Fibroblast of lung (primary cell): ENCODE results near the gene TMEM127. TPM values are rescaled to one million over a fixed set of nuclear protein-coding genes. Genes with fewer than 3 reads are reported as not detected.

Experiments used
- DNase-seq, 2 donors: peaks; one replicate each; pipeline versions ENCODE4 v3.0.0 to v3.0.0-alpha.2; 2010; ENCODE audit warnings: low read depth in 2 of 2
- H2AFZ ChIP-seq: 2 replicates; pipeline ENCODE4 v1.5.1; 2012; ENCODE audit warnings: low read length, control low read depth, inconsistent platforms
- H3K27ac ChIP-seq: 2 replicates; pipeline ENCODE4 v1.5.1; 2011; ENCODE audit warnings: low read length, control low read depth; ENCODE audit not compliant: insufficient read depth
- H3K27me3 ChIP-seq: 2 replicates; pipeline ENCODE4 v1.5.1; 2011; ENCODE audit warnings: mild to moderate bottlenecking, low read length; ENCODE audit not compliant: control insufficient read depth, insufficient read depth
- H3K36me3 ChIP-seq: 2 replicates; pipeline ENCODE4 v1.5.1; 2011; ENCODE audit warnings: low read length; ENCODE audit not compliant: control insufficient read depth, insufficient read depth
- H3K4me1 ChIP-seq: 2 replicates; pipeline ENCODE4 v1.5.1; 2011; ENCODE audit warnings: low read length; ENCODE audit not compliant: control insufficient read depth, insufficient read depth; ENCODE audit errors: extremely low read depth
- H3K4me2 ChIP-seq: 2 replicates; pipeline ENCODE4 v1.5.1; 2011; ENCODE audit warnings: low read length, control low read depth; ENCODE audit not compliant: insufficient read depth; ENCODE audit errors: extremely low read depth
- H3K4me3 ChIP-seq, 4 experiments: fragments of 200-600 bp in 1 of 4; sonication (generic) in 1 of 4; replicated peaks in 1 of 4; 2 replicates each; pipeline ENCODE4 v1.5.1; 2011 to 2016; ENCODE audit warnings: low read length in 4 of 4, low read depth in 3 of 4, mild to moderate bottlenecking in 3 of 4, control low read depth in 2 of 4, inconsistent platforms in 1 of 4, mixed read lengths in 1 of 4; ENCODE audit not compliant: insufficient read depth in 1 of 4; ENCODE audit errors: control extremely low read depth in 1 of 4
- H3K79me2 ChIP-seq: 2 replicates; pipeline ENCODE4 v1.5.1; 2012; ENCODE audit warnings: mild to moderate bottlenecking, low read length, inconsistent platforms; ENCODE audit not compliant: control insufficient read depth, insufficient read depth
- H3K9ac ChIP-seq: 2 replicates; pipeline ENCODE4 v1.5.1; 2011; ENCODE audit warnings: mild to moderate bottlenecking, low read length, control low read depth; ENCODE audit not compliant: insufficient read depth
- H3K9me3 ChIP-seq: 2 replicates; pipeline ENCODE4 v1.5.1; 2012; ENCODE audit warnings: low read depth, low read length; ENCODE audit not compliant: control insufficient read depth, insufficient read depth
- H4K20me1 ChIP-seq: 2 replicates; pipeline ENCODE4 v1.5.1; 2011; ENCODE audit warnings: low read length; ENCODE audit not compliant: control insufficient read depth, insufficient read depth; ENCODE audit errors: extremely low read depth
- EZH2 ChIP-seq: IDR thresholded peaks from 2 replicates; pipeline ENCODE4 v1.5.1; 2012; ENCODE audit warnings: low read length, control low read depth, mild to moderate bottlenecking; ENCODE audit errors: missing control alignments
- polyA plus RNA-seq, 2 donors: library from polyadenylated mRNA; depleted of rRNA in 1 of 2; stranded (reverse) in 1 of 2; unstranded in 1 of 2; fragments of >200 nt; gene quantifications; 2 replicates each; pipeline ENCODE4 v1.2.1, GENCODE V29; 2011 to 2012; ENCODE audit warnings: missing spikeins in 1 of 2
- total RNA-seq: library from RNA; depleted of rRNA; stranded (reverse); fragments of >200 nt; gene quantifications from 2 replicates; pipeline ENCODE4 v1.2.1, GENCODE V29; 2014
- TF ChIP-seq, protein P1 (sequence below), 2 donors: IDR thresholded peaks in 1 of 2; conservative IDR thresholded peaks in 1 of 2; 1 replicate in 1 of 2; 2 replicates in 1 of 2; pipeline ENCODE4 v1.5.1; 2011 to 2012; ENCODE audit warnings: low read length in 2 of 2, control low read depth in 1 of 2, inconsistent platforms in 1 of 2, low read depth in 1 of 2, mild to moderate bottlenecking in 1 of 2

Gene TMEM127
- total and polyA plus RNA-seq, 2 donors (not counting 1 experiment from before 2014, with no cell fraction given) = 20.8 to 48.0 TPM

DNA sequence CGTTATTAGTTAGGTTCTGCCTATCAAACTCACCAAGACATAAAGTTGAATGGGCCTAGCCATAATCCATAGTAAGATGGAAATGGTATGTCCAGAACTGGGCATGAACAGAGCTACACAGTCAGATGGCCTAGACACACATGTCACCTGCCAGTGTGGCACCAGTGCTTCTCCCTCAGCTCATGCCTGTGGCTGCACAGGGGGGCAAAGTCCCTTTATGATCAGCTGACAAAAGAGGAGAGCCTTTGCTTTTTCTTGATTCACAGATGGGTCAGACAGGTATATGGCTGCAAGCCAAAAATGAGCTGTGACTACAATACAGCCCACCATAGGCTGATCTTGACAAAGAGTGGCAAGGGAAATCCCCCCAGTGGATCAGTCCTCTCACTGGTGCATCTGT lies 28.9 kb downstream of the TMEM127 start:
- Histone ChIP-seq H3K9ac (no peak overlapping the region), H3K27me3 (no peaks in the 10 kb centered on the region)
- no peak for DNase-seq

DNA sequence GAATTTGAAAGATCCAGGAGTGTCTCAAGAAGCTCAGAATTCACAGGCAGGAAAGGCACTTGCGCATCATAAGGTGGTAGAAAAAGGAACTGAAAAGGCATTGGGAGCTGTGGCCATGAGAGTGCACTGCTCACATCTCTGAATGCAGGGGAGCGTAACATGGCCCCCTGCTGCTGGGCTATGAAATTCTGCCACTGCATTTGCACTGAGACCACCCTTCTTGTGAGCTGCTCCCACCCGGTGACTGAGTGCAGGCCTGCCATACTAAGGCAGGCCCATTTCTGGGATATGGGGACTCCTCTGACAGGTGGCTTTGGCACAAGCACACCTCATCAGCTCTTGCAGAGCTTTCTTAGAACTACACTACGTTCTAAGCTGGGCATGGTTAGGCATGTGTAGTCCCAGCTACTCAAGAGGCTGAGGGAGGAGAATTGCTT lies 31.9 kb downstream of the TMEM127 start:
- Histone ChIP-seq H3K27me3 (no peaks in the 10 kb centered on the region), H3K9me3 (no peaks in the 10 kb centered on the region), H3K9ac (no peak overlapping the region), H3K4me2 (no peak overlapping the region), H2AFZ (no peak overlapping the region), H3K27ac (no peak overlapping the region), H3K4me3 (no peak overlapping the region), H3K4me1 (no peaks in the 10 kb centered on the region), H3K36me3 (no peaks in the 10 kb centered on the region), H4K20me1 (no peaks in the 10 kb centered on the region), H3K79me2 (no peaks in the 10 kb centered on the region)
- no peak for TF ChIP-seq EZH2
- TF ChIP-seq, protein P1, sequence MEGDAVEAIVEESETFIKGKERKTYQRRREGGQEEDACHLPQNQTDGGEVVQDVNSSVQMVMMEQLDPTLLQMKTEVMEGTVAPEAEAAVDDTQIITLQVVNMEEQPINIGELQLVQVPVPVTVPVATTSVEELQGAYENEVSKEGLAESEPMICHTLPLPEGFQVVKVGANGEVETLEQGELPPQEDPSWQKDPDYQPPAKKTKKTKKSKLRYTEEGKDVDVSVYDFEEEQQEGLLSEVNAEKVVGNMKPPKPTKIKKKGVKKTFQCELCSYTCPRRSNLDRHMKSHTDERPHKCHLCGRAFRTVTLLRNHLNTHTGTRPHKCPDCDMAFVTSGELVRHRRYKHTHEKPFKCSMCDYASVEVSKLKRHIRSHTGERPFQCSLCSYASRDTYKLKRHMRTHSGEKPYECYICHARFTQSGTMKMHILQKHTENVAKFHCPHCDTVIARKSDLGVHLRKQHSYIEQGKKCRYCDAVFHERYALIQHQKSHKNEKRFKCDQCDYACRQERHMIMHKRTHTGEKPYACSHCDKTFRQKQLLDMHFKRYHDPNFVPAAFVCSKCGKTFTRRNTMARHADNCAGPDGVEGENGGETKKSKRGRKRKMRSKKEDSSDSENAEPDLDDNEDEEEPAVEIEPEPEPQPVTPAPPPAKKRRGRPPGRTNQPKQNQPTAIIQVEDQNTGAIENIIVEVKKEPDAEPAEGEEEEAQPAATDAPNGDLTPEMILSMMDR (conservative IDR thresholded peaks at IDR 0.05 in 1 of 2, IDR thresholded peaks at IDR 0.05 in 1 of 2; ENCODE audit: low read depth in 1 of 2, low read length in 2 of 2) = no peak
- no peak for DNase-seq

More for the DNA sequence above, 28.9 kb downstream of the TMEM127 start:
- Histone ChIP-seq H3K4me3 (no peak overlapping the region), H3K36me3 (no peaks in the 10 kb centered on the region), H3K27ac (no peak overlapping the region), H3K4me2 (no peak overlapping the region), H3K79me2 (no peaks in the 10 kb centered on the region), H2AFZ (no peak overlapping the region), H4K20me1 (no peaks in the 10 kb centered on the region), H3K9me3 (no peaks in the 10 kb centered on the region), H3K4me1 (peaks cover 1% of the 10 kb centered on the region)
- TF ChIP-seq EZH2 = no peak
- TF ChIP-seq, protein P1 (conservative IDR thresholded peaks at IDR 0.05 in 1 of 2, IDR thresholded peaks at IDR 0.05 in 1 of 2; ENCODE audit: low read depth in 1 of 2, low read length in 2 of 2) = no peak

DNA sequence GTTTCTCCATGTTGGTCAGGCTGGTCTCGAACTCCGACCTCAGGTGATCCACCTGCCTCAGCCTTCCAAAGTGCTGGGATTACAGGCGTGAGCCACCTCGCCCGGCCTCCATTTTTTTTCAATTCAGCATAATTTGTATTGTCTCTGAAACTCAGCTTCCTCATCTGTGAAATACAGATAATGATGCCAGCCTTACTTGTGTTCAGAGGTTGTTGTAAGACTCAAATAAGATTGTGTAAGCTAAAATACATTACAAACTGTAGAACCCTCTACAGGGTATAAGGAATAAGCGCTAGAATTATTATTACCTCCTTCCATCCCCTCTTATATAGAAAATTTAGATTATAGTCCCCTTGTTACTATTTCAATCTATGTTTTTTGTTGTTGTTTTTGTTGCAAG lies 32.4 kb downstream of the TMEM127 start:
- Histone ChIP-seq H3K4me2 (no peak overlapping the region), H3K9me3 (no peaks in the 10 kb centered on the region), H3K4me3 (no peak overlapping the region), H3K9ac (no peak overlapping the region), H3K79me2 (no peaks in the 10 kb centered on the region), H4K20me1 (no peaks in the 10 kb centered on the region), H2AFZ (no peak overlapping the region), H3K27ac (no peak overlapping the region), H3K36me3 (no peaks in the 10 kb centered on the region), H3K27me3 (no peaks in the 10 kb centered on the region), H3K4me1 (no peaks in the 10 kb centered on the region)
- TF ChIP-seq, protein P1 (conservative IDR thresholded peaks at IDR 0.05 in 1 of 2, IDR thresholded peaks at IDR 0.05 in 1 of 2; ENCODE audit: low read depth in 1 of 2, low read length in 2 of 2) = no peak
- TF ChIP-seq EZH2 = no peak
- no peak for DNase-seq
